IPS-20b (cell line): ENCODE data around the gene MINDY4.

Experiments used
- H3K27ac ChIP-seq: one replicate; pipeline ENCODE4 v1.5.1; 2013; ENCODE audit warnings: low read length
- H3K27me3 ChIP-seq: 2 replicates; pipeline ENCODE4 v1.6.1; 2013; ENCODE audit warnings: mild to moderate bottlenecking, low read length, inconsistent platforms; ENCODE audit not compliant: insufficient read depth
- H3K36me3 ChIP-seq: 2 replicates; pipeline ENCODE4 v1.6.1; 2013; ENCODE audit warnings: low read depth, mild to moderate bottlenecking, inconsistent platforms, low read length, moderate library complexity; ENCODE audit not compliant: insufficient read depth
- H3K4me1 ChIP-seq: 2 replicates; pipeline ENCODE4 v1.6.1; 2013; ENCODE audit warnings: mild to moderate bottlenecking, control low read depth, inconsistent platforms, low read length, moderate library complexity; ENCODE audit not compliant: insufficient read depth
- H3K4me3 ChIP-seq: 2 replicates; pipeline ENCODE4 v1.5.1; 2013; ENCODE audit warnings: mild to moderate bottlenecking, low read length, inconsistent platforms
- H3K9ac ChIP-seq: 2 replicates; pipeline ENCODE4 v1.6.1; 2013; ENCODE audit warnings: low read depth, mild to moderate bottlenecking, inconsistent platforms, low read length, moderate library complexity
- H3K9me3 ChIP-seq: 2 replicates; pipeline ENCODE4 v1.6.1; 2013; ENCODE audit warnings: mild to moderate bottlenecking, low read depth, low read length, inconsistent platforms; ENCODE audit not compliant: insufficient read depth

The MINDY4 gene

GRCh38 chr7:30879139-30880124 lies 108.2 kb downstream of the MINDY4 start:
- Histone ChIP-seq H3K36me3 (no peaks in the 10 kb centered on the region), H3K4me3 (no peak overlapping the region), H3K9me3 (0 out of 2 replicates have a peak, but pooled peaks cover 5% of the 10 kb centered on the region), H3K27ac (no peak overlapping the region), H3K4me1 (peaks cover 40% of the 10 kb centered on the region), H3K9ac (no peak overlapping the region), H3K27me3 (no peaks in the 10 kb centered on the region)

GRCh38 chr7:30880125-30880720 lies 109.0 kb downstream of the MINDY4 start:
- Histone ChIP-seq H3K4me1 (peaks cover 40% of the 10 kb centered on the region), H3K9ac (no peak overlapping the region), H3K36me3 (no peaks in the 10 kb centered on the region), H3K27me3 (no peaks in the 10 kb centered on the region), H3K9me3 (no peaks in the 10 kb centered on the region), H3K4me3 (peak overlapping the region; percentile 18; the same call in 1 of the 2 replicates), H3K27ac (no peak overlapping the region)

GRCh38 chr7:30880941-30881340 lies 109.7 kb downstream of the MINDY4 start:
- peak overlapping the region; percentile 18; the same call in 1 of the 2 replicates for H3K4me3 ChIP-seq
- no peak overlapping the region for H3K27ac ChIP-seq
- H3K27me3 ChIP-seq: no peaks in the 10 kb centered on the region
- no peaks in the 10 kb centered on the region for H3K36me3 ChIP-seq
- H3K9ac ChIP-seq: no peak overlapping the region
- peaks cover 40% of the 10 kb centered on the region for H3K4me1 ChIP-seq
- H3K9me3 ChIP-seq: no peaks in the 10 kb centered on the region

GRCh38 chr7:30881448-30881847 lies 110.2 kb downstream of the MINDY4 start:
- H3K27me3 ChIP-seq: no peaks in the 10 kb centered on the region
- H3K9me3 ChIP-seq: no peaks in the 10 kb centered on the region
- H3K4me3 ChIP-seq: no peak overlapping the region
- no peaks in the 10 kb centered on the region for H3K36me3 ChIP-seq
- no peak overlapping the region for H3K9ac ChIP-seq
- no peak overlapping the region for H3K27ac ChIP-seq
- peaks cover 36% of the 10 kb centered on the region for H3K4me1 ChIP-seq

- H3K27me3 ChIP-seq: no peaks in the 10 kb centered on the region
- peaks cover 19% of the 10 kb centered on the region for H3K4me1 ChIP-seq
- no peaks in the 10 kb centered on the region for H3K9me3 ChIP-seq
- H3K9ac ChIP-seq: no peak overlapping the region
- no peak overlapping the region for H3K27ac ChIP-seq
- H3K4me3 ChIP-seq: no peak overlapping the region
- no peaks in the 10 kb centered on the region for H3K36me3 ChIP-seq
Measured at GRCh38 chr7:30884881-30885280, 113.7 kb downstream of the MINDY4 start.

GRCh38 chr7:30886608-30887011 lies 115.4 kb downstream of the MINDY4 start:
- Histone ChIP-seq H3K9ac (no peak overlapping the region), H3K9me3 (no peaks in the 10 kb centered on the region), H3K36me3 (no peaks in the 10 kb centered on the region), H3K27ac (no peak overlapping the region), H3K4me3 (no peak overlapping the region), H3K27me3 (no peaks in the 10 kb centered on the region), H3K4me1 (peaks cover 3% of the 10 kb centered on the region; the same call in 1 of the 2 replicates)

- Histone ChIP-seq H3K4me1 (peaks cover 3% of the 10 kb centered on the region; the same call in 1 of the 2 replicates), H3K27ac (no peak overlapping the region)
Measured at GRCh38 chr7:30887464-30887872, 116.3 kb downstream of the MINDY4 start.

GRCh38 chr7:30888747-30889146 lies 117.5 kb downstream of the MINDY4 start:
- H3K9ac ChIP-seq: no peak overlapping the region

More at GRCh38 chr7:30887464-30887872, 116.3 kb downstream of the MINDY4 start:
- Histone ChIP-seq H3K4me3 (no peak overlapping the region), H3K9ac (no peak overlapping the region), H3K27me3 (no peaks in the 10 kb centered on the region), H3K9me3 (no peaks in the 10 kb centered on the region), H3K36me3 (no peaks in the 10 kb centered on the region)

GRCh38 chr7:30890226-30890625 lies 119.0 kb downstream of the MINDY4 start:
- H3K9ac ChIP-seq: no peak overlapping the region
- H3K4me3 ChIP-seq: no peak overlapping the region
- H3K9me3 ChIP-seq: no peaks in the 10 kb centered on the region
- H3K36me3 ChIP-seq: no peaks in the 10 kb centered on the region
- peaks cover 3% of the 10 kb centered on the region; the same call in 1 of the 2 replicates for H3K4me1 ChIP-seq
- H3K27ac ChIP-seq: no peak overlapping the region
- no peaks in the 10 kb centered on the region for H3K27me3 ChIP-seq

More at GRCh38 chr7:30888747-30889146, 117.5 kb downstream of the MINDY4 start:
- Histone ChIP-seq H3K36me3 (no peaks in the 10 kb centered on the region), H3K27ac (no peak overlapping the region), H3K9me3 (no peaks in the 10 kb centered on the region), H3K4me3 (no peak overlapping the region), H3K4me1 (peaks cover 3% of the 10 kb centered on the region; the same call in 1 of the 2 replicates), H3K27me3 (no peaks in the 10 kb centered on the region)

- Histone ChIP-seq H3K36me3 (no peaks in the 10 kb centered on the region), H3K27ac (no peak overlapping the region), H3K9ac (no peak overlapping the region), H3K9me3 (no peaks in the 10 kb centered on the region), H3K4me1 (no peaks in the 10 kb centered on the region), H3K27me3 (no peaks in the 10 kb centered on the region), H3K4me3 (no peak overlapping the region)
Measured at GRCh38 chr7:30893357-30893756, 122.1 kb downstream of the MINDY4 start.

GRCh38 chr7:30894009-30894408 lies 122.8 kb downstream of the MINDY4 start:
- Histone ChIP-seq H3K36me3 (no peaks in the 10 kb centered on the region), H3K27ac (no peak overlapping the region), H3K4me1 (no peaks in the 10 kb centered on the region)

More at GRCh38 chr7:30894009-30894408, 122.8 kb downstream of the MINDY4 start:
- Histone ChIP-seq H3K9me3 (no peaks in the 10 kb centered on the region), H3K4me3 (no peak overlapping the region), H3K9ac (no peak overlapping the region), H3K27me3 (no peaks in the 10 kb centered on the region)
